ENCODE data around the gene TMEM116. TPM values are rescaled to one million over a fixed set of nuclear protein-coding genes. Genes with fewer than 3 reads are reported as not detected.
"Not testable (repeated sequence)": the region's sequence is repeated elsewhere in the genome, so short reads cannot be mapped to it uniquely, and the experiment has no call there.

TMEM116 gene
- total RNA-seq, 4 donors from 2014 or later = 3.5 to 8.4 (median 7.5) TPM

GRCh38 chr12:111954969-111955368, 58.0 kb downstream of the TMEM116 start:
- peaks cover 0 to 5% (median 0%) of the 10 kb centered on the region in 4 donors for H3K36me3 ChIP-seq
- H3K4me3 ChIP-seq = no peak overlapping the region
- no peaks in the 10 kb centered on the region for H3K4me1 ChIP-seq
- DNase-seq (ENCODE audit: extremely low spot score) = no peak
- H3K27ac ChIP-seq (replicated peaks in 1 of 4) = no peak overlapping the region
- intact Hi-C loops (cut with DNase I) = no loop called here
- TF ChIP-seq CTCF (IDR thresholded peaks at IDR 0.05) = no peak
- TF ChIP-seq POLR2A (IDR thresholded peaks at IDR 0.05; ENCODE audit: low read depth) = no peak
- no peak for TF ChIP-seq EP300 (IDR thresholded peaks at IDR 0.05)
- TF ChIP-seq POLR2AphosphoS5 (IDR thresholded peaks at IDR 0.05) = no peak
- no peaks in the 10 kb centered on the region for H3K27me3 ChIP-seq
- H3K9me3 ChIP-seq = no peaks in the 10 kb centered on the region
- WGBS = 93% methylated on average over 5 of the region's 5 CpGs

- no peaks in the 10 kb centered on the region for H3K9me3 ChIP-seq
- TF ChIP-seq POLR2A (IDR thresholded peaks at IDR 0.05; ENCODE audit: low read depth) (no peak), CTCF (IDR thresholded peaks at IDR 0.05) (no peak), POLR2AphosphoS5 (IDR thresholded peaks at IDR 0.05) (no peak), EP300 (IDR thresholded peaks at IDR 0.05) (no peak)
- H3K36me3 ChIP-seq = peaks cover 0 to 5% (median 0%) of the 10 kb centered on the region in 4 donors
- H3K4me1 ChIP-seq = no peaks in the 10 kb centered on the region
- DNase-seq (ENCODE audit: extremely low spot score) = no peak
- H3K27ac ChIP-seq (replicated peaks in 1 of 4) = no peak overlapping the region
- no peak overlapping the region for H3K4me3 ChIP-seq
- H3K27me3 ChIP-seq = no peaks in the 10 kb centered on the region
- WGBS = 80% methylated on average over 4 of the region's 4 CpGs
- intact Hi-C loops (cut with DNase I) = no loop called here
Observed at GRCh38 chr12:111953455-111953854, 59.5 kb downstream of the TMEM116 start.

- DNase-seq (ENCODE audit: extremely low spot score); H3K27me3 ChIP-seq; H3K4me3 ChIP-seq; H3K9me3 ChIP-seq; intact Hi-C loops (cut with DNase I); H3K36me3 ChIP-seq; H3K27ac ChIP-seq (replicated peaks in 1 of 4); H3K4me1 ChIP-seq: not testable (repeated sequence)
- 95% methylated on average over 4 of the region's 4 CpGs for WGBS
Observed at GRCh38 chr12:111952084-111952787, 60.7 kb downstream of the TMEM116 start.

- H3K27ac ChIP-seq (replicated peaks in 1 of 4); DNase-seq (ENCODE audit: extremely low spot score); H3K27me3 ChIP-seq; H3K36me3 ChIP-seq; H3K4me3 ChIP-seq; H3K9me3 ChIP-seq; H3K4me1 ChIP-seq; intact Hi-C loops (cut with DNase I): not testable (repeated sequence)
- 75% methylated on average over 3 of the region's 3 CpGs for WGBS
Observed at GRCh38 chr12:111950961-111951676, 61.8 kb downstream of the TMEM116 start.

- intact Hi-C loops (cut with DNase I) = loop anchor here (5.0 to 10.0 kb wide), 2 partner anchors 68 to 441 kb away; partner anchors contain the start of genes ERP29, HECTD4 and TMEM116
- Histone ChIP-seq H3K4me1 (peaks cover 0 to 13% (median 6%) of the 10 kb centered on the region in 4 donors), H3K27ac (replicated peaks in 1 of 4) (no peak overlapping the region), H3K36me3 (no peaks in the 10 kb centered on the region), H3K9me3 (no peaks in the 10 kb centered on the region), H3K4me3 (no peak overlapping the region), H3K27me3 (no peaks in the 10 kb centered on the region)
- TF ChIP-seq CTCF (IDR thresholded peaks at IDR 0.05) (no peak), POLR2A (IDR thresholded peaks at IDR 0.05; ENCODE audit: low read depth) (no peak), POLR2AphosphoS5 (IDR thresholded peaks at IDR 0.05) (no peak), EP300 (IDR thresholded peaks at IDR 0.05) (no peak)
- DNase-seq (ENCODE audit: extremely low spot score) = no peak
- WGBS = 100% methylated on average over 1 of the region's 1 CpG
Observed at GRCh38 chr12:111943929-111944328, 69.0 kb downstream of the TMEM116 start.
